Inferior parietal cortex (tissue), 1 donor: ENCODE results near the gene ABHD12B.
A peak's percentile ranks its signal among the peaks of the same experiment; 100 is the strongest.
"Not testable (repeated sequence)": the region's sequence is repeated elsewhere in the genome, so short reads cannot be mapped to it uniquely, and the experiment has no call there.

Experiments used
- DNase-seq: peaks from one replicate; pipeline ENCODE4 v3.0.0-alpha.2; 2016; ENCODE audit errors: extremely low spot score

The ABHD12B gene

DNA sequence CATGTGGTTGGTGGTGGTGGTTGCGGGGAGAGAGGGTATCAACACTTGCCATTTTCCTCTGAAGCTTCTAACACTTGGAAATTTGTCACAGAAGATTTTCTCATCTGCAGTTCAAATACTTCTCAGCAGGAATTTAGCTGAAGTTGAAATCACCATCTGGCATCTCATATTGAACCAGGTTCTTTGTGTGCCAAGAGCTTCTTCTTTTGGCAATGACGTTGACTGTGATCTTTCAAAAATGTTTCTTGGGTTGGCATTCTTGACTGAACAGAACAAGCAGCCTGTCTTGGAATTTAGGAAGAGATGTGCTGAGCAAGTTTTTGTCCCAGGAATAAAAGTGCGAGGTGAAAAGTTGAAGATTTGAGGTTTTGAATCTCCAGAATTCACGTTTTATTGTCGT, 32.2 kb upstream of the ABHD12B start:
- no peak for DNase-seq

- DNase-seq, result no peak
Observed at GRCh38 chr14:50844391-50844790, 27.5 kb upstream of the ABHD12B start.

DNA sequence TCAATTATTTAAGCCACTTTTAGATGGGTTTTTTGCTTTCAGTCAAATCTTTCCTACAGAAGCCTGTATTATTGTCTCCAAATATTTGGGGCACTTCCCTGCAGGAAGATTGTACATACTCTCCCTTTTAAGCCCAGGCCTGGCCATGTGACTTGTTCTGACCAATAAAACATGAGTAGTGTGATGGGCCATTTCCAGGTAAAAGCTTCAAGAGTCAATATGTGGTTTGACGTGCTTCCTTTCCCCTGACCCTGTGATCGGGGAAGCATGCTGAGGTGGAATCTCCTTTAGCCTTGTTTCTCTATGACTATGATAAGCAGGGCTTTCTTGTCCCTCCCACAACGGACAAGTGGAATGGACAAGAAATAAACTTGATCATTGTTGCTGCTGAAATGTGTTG, 26.7 kb upstream of the ABHD12B start:
- DNase-seq, result no peak

GRCh38 chr14:50846226-50846880, 25.5 kb upstream of the ABHD12B start:
- DNase-seq, result no peak

DNA sequence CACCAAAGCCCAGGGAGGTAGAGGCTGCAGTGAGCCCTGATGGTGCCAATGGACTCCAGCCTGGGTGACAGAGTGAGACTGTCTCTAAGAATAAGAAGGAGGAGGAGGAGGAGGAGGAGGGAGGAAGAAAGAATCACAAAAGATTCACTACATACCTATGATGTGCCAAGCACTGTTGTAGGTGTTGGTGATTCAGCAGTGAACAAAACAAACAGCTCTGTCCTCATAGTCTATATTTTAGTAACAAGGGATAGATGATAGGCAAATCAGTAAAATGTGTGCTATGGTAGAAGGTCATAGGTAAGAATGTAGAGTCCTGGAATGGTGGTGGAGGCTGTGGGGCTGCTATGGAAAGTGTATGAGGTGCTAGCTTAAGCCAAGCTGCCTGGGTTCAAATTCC, 18.0 kb upstream of the ABHD12B start:
- no peak for DNase-seq

DNA sequence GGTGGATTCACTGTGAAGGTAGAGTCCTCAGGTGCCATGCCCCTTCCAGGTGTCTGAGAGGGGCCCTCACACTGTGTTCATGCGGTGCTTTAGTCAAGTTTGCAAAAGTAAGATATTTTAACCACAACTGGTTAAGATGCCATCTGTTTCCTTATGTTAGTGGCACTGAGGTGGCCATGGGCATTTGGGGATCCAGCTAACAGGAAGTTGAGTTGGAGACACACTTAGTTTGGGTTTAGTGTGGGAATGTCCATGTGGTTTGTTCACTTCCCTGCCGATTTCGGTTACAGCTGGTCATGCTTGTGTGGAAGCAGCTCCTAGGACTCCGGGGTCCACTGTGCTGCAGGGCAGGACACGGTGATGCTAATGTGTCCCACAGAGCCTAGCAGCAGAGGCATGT, 17.3 kb upstream of the ABHD12B start:
- DNase-seq, result no peak

GRCh38 chr14:50855558-50855957, 16.3 kb upstream of the ABHD12B start:
- no peak for DNase-seq

GRCh38 chr14:50856660-50857059, 15.2 kb upstream of the ABHD12B start:
- no peak for DNase-seq

DNA sequence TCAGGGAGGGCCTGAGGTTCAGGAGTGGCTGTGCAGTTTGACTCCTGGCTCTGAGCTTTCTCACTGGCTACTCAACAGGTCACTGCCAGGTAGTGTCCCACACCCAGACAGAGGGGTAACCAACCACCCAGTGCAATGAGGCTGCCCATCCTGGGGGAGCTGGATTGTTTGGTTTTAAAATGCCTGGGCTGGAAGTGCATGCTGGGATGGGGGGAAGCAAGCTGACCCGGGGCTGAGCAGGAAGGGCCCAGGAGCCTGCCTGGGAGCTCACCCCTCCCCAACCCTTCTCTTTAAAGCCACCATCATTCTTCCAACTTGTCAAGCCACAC, 12.6 kb upstream of the ABHD12B start:
- DNase-seq, result no peak

- peak; percentile 92 for DNase-seq
Observed at GRCh38 chr14:50860478-50861086, 11.3 kb upstream of the ABHD12B start.

GRCh38 chr14:50862036-50862570, 9.8 kb upstream of the ABHD12B start:
- DNase-seq, result no peak

- DNase-seq, result no peak
Observed at GRCh38 chr14:50864237-50864636, 7.6 kb upstream of the ABHD12B start.

DNA sequence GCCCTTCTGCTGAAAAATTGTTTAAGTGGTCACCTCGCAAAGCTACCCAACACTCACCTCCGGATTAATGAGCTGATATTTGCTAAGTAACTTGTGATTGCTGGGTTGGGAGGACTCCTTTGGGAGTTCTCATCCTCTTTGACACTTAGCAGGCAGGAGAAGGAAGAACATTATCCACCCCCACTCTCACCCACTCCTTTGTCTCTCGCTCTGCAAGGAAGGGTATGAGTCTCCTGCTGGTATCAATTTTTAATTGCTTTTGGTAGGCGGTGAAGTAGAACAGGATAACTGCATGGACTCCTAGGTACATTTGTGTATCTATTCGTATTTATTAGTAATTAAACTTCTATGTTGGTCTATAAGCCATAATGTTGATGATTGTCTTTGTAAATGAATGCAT, 6.9 kb upstream of the ABHD12B start:
- no peak for DNase-seq

GRCh38 chr14:50865391-50866076, 6.3 kb upstream of the ABHD12B start:
- DNase-seq, result no peak

DNA sequence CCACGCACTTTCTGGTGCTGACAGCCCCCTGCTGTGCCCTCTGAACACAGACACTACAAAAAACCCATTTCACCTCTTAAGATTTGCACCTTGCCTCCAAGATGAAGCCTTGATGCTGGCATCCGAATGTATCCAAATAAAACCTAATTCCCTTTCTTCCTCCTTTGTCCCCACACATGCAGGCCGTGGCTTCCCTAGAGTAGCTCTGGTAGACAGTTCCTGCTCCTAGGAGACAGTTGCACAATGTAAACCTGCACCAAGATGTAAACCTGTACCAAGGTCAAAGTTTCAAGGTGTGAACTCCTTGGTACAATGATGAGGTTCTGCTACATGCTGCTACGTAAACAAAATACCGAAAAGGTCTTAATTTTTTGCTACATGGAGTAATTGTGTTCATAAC, 625 bp upstream of the ABHD12B start:
- DNase-seq, result no peak

- no peak for DNase-seq
Observed at GRCh38 chr14:50874757-50875156, 2.9 kb downstream of the ABHD12B start.

DNA sequence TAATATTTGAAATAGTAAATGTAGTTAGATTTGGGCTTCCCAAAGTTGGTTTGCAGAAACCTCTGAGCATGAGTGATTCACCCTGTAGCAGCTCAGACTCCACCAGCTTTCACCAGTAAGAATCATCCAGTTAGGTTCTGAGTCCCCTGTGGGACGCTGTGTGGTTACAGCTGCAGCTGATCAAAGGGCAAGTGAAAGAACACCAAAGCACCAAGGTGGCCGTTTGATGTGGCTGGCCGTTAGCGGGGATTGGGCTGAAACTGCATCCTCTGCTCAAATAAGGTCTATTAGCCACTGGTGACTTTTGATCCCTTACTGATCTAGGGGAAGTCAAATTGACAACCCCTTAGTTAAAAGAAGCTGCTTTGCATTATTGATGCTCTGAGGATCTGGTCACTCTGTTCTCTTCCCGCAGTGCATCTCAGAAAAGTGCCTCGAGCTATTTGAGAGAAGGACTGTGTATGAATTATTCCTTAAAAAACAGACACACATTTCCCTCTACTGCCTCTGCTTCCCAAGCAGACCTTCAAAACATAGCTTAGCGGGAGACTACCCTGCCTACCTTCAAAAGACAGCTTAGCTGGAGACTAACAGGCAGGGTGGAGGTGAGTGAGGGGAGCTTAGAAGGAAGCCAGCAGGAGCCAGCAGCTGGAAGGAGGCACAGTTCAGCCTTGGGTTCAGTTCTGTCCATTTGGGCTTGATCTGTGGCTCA, 3.7 kb downstream of the ABHD12B start:
- no peak for DNase-seq

- DNase-seq, result no peak
Observed at GRCh38 chr14:50882932-50883826, 11.3 kb downstream of the ABHD12B start.

- no peak for DNase-seq
Observed at GRCh38 chr14:50883827-50884197, 12.0 kb downstream of the ABHD12B start.

GRCh38 chr14:50887476-50887875, 15.6 kb downstream of the ABHD12B start:
- no peak for DNase-seq

DNA sequence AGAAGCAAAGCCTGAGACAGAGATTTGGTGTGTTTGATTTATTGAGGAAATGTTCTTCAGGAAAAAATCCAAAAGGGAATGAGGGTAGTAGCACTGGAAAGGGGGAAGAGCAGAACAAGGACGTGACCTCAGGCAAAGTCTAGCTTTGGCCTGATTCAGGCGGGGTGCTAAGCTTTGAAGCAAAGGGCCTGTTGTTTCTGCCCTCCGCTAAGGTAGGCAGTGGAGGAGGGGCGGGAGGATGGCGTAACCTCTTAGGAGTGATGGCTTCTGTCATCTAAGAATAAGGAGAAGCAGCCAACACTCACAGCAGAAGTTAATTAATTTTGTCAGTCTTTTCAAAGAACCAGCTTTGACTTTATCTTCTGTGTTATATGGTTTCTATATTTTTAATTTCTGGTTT, 20.4 kb downstream of the ABHD12B start:
- DNase-seq, result no peak

DNA sequence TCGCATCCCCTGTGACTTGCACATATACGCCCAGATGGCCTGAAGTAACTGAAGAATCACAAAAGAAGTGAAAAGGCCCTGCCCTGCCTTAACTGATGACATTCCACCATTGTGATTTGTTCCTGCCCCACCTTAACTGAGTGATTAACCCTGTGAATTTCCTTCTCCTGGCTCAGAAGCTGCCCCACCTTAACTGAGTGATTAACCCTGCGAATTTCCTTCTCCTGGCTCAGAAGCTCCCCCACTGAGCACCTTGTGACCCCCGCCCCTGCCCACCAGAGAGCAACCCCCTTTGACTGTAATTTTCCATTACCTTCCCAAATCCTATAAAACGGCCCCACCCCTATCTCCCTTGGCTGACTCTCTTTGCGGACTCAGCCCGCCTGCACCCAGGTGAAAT, 24.6 kb downstream of the ABHD12B start:
- DNase-seq, result not testable (repeated sequence)
